ENCODE results near the gene RECK.

Gene RECK

GRCh38 chr9:36034234-36034633 is 2.5 kb upstream of the RECK start:
- Mint-ChIP-seq H3K36me3 (no peaks in the 10 kb centered on the region), H3K27ac (no peak overlapping the region), H3K27me3 (peaks cover 5% of the 10 kb centered on the region), H3K4me3 (no peak overlapping the region), H3K4me1 (peaks cover 11% of the 10 kb centered on the region), H3K9me3 (no peaks in the 10 kb centered on the region)
- DNase-seq (ENCODE audit: low spot score in 2 of 2) = no peak
- ATAC-seq (ENCODE audit: low read depth) = no peak

GRCh38 chr9:36035006-36035405 is 1.7 kb upstream of the RECK start:
- H3K9me3 Mint-ChIP-seq = no peaks in the 10 kb centered on the region
- peaks cover 14% of the 10 kb centered on the region for H3K4me1 Mint-ChIP-seq
- H3K27me3 Mint-ChIP-seq = peaks cover 5% of the 10 kb centered on the region
- H3K36me3 Mint-ChIP-seq = no peaks in the 10 kb centered on the region
- no peak for DNase-seq (ENCODE audit: low spot score in 2 of 2)
- no peak overlapping the region for H3K27ac Mint-ChIP-seq
- no peak overlapping the region for H3K4me3 Mint-ChIP-seq
- ATAC-seq (ENCODE audit: low read depth) = no peak

- ATAC-seq (ENCODE audit: low read depth) (no peak), DNase-seq (ENCODE audit: low spot score in 2 of 2) (no peak)
- H3K27ac Mint-ChIP-seq = no peak overlapping the region
- no peaks in the 10 kb centered on the region for H3K36me3 Mint-ChIP-seq
- peak overlapping the region; percentile 95 for H3K4me3 Mint-ChIP-seq
- no peaks in the 10 kb centered on the region for H3K9me3 Mint-ChIP-seq
- peaks cover 2% of the 10 kb centered on the region for H3K27me3 Mint-ChIP-seq
- peaks cover 19% of the 10 kb centered on the region for H3K4me1 Mint-ChIP-seq
Measured at GRCh38 chr9:36036253-36036779, 397 bp upstream of the RECK start.

- DNase-seq (ENCODE audit: low spot score in 2 of 2) = no peak
- peaks cover 2% of the 10 kb centered on the region for H3K27me3 Mint-ChIP-seq
- no peaks in the 10 kb centered on the region for H3K9me3 Mint-ChIP-seq
- H3K4me1 Mint-ChIP-seq = peaks cover 30% of the 10 kb centered on the region
- ATAC-seq (ENCODE audit: low read depth) = no peak
- peak overlapping the region; percentile 66 for H3K27ac Mint-ChIP-seq
- no peaks in the 10 kb centered on the region for H3K36me3 Mint-ChIP-seq
- H3K4me3 Mint-ChIP-seq = peak overlapping the region; percentile 95
Measured at GRCh38 chr9:36037549-36038122, 923 bp downstream of the RECK start.

GRCh38 chr9:36039121-36039520 is 2.4 kb downstream of the RECK start:
- Mint-ChIP-seq H3K9me3 (no peaks in the 10 kb centered on the region), H3K27ac (no peak overlapping the region), H3K27me3 (no peaks in the 10 kb centered on the region), H3K36me3 (no peaks in the 10 kb centered on the region), H3K4me3 (no peak overlapping the region), H3K4me1 (peaks cover 37% of the 10 kb centered on the region)
- ATAC-seq (ENCODE audit: low read depth) = no peak
- no peak for DNase-seq (ENCODE audit: low spot score in 2 of 2)

- H3K4me1 Mint-ChIP-seq = peaks cover 43% of the 10 kb centered on the region
- ATAC-seq (ENCODE audit: low read depth) (no peak), DNase-seq (ENCODE audit: low spot score in 2 of 2) (no peak)
- H3K27me3 Mint-ChIP-seq = no peaks in the 10 kb centered on the region
- H3K4me3 Mint-ChIP-seq = no peak overlapping the region
- no peaks in the 10 kb centered on the region for H3K36me3 Mint-ChIP-seq
- H3K27ac Mint-ChIP-seq = no peak overlapping the region
- no peaks in the 10 kb centered on the region for H3K9me3 Mint-ChIP-seq
Measured at GRCh38 chr9:36039696-36040095, 3.0 kb downstream of the RECK start.

GRCh38 chr9:36040271-36040925 is 3.7 kb downstream of the RECK start:
- Mint-ChIP-seq H3K4me3 (no peak overlapping the region), H3K27me3 (no peaks in the 10 kb centered on the region), H3K27ac (no peak overlapping the region), H3K36me3 (no peaks in the 10 kb centered on the region), H3K9me3 (no peaks in the 10 kb centered on the region), H3K4me1 (peaks cover 45% of the 10 kb centered on the region)
- DNase-seq (ENCODE audit: low spot score in 2 of 2) = no peak
- no peak for ATAC-seq (ENCODE audit: low read depth)

- peaks cover 2% of the 10 kb centered on the region for H3K36me3 Mint-ChIP-seq
- H3K4me1 Mint-ChIP-seq = peaks cover 45% of the 10 kb centered on the region
- ATAC-seq (ENCODE audit: low read depth) = no peak
- no peaks in the 10 kb centered on the region for H3K27me3 Mint-ChIP-seq
- H3K27ac Mint-ChIP-seq = no peak overlapping the region
- H3K9me3 Mint-ChIP-seq = no peaks in the 10 kb centered on the region
- DNase-seq (ENCODE audit: low spot score in 2 of 2) = no peak
- H3K4me3 Mint-ChIP-seq = no peak overlapping the region
Measured at GRCh38 chr9:36041506-36041905, 4.8 kb downstream of the RECK start.

GRCh38 chr9:36045610-36046009 is 8.9 kb downstream of the RECK start:
- no peak overlapping the region for H3K4me3 Mint-ChIP-seq
- no peaks in the 10 kb centered on the region for H3K9me3 Mint-ChIP-seq
- no peak for ATAC-seq (ENCODE audit: low read depth)
- DNase-seq (ENCODE audit: low spot score in 2 of 2) = no peak
- H3K27ac Mint-ChIP-seq = no peak overlapping the region
- peaks cover 31% of the 10 kb centered on the region for H3K4me1 Mint-ChIP-seq
- no peaks in the 10 kb centered on the region for H3K27me3 Mint-ChIP-seq
- peaks cover 2% of the 10 kb centered on the region for H3K36me3 Mint-ChIP-seq

- H3K36me3 Mint-ChIP-seq = peaks cover 2% of the 10 kb centered on the region
- no peak overlapping the region for H3K4me3 Mint-ChIP-seq
- DNase-seq (ENCODE audit: low spot score in 2 of 2) (no peak), ATAC-seq (ENCODE audit: low read depth) (no peak)
- no peaks in the 10 kb centered on the region for H3K9me3 Mint-ChIP-seq
- H3K4me1 Mint-ChIP-seq = peaks cover 21% of the 10 kb centered on the region
- H3K27me3 Mint-ChIP-seq = no peaks in the 10 kb centered on the region
- H3K27ac Mint-ChIP-seq = no peak overlapping the region
Measured at GRCh38 chr9:36046923-36047322, 10.2 kb downstream of the RECK start.

GRCh38 chr9:36049408-36049807 is 12.7 kb downstream of the RECK start:
- peaks cover 5% of the 10 kb centered on the region for H3K4me1 Mint-ChIP-seq
- no peaks in the 10 kb centered on the region for H3K27me3 Mint-ChIP-seq
- H3K36me3 Mint-ChIP-seq = peaks cover 5% of the 10 kb centered on the region
- H3K27ac Mint-ChIP-seq = no peak overlapping the region
- ATAC-seq (ENCODE audit: low read depth) = no peak
- H3K4me3 Mint-ChIP-seq = no peak overlapping the region
- H3K9me3 Mint-ChIP-seq = no peaks in the 10 kb centered on the region
- no peak for DNase-seq (ENCODE audit: low spot score in 2 of 2)

GRCh38 chr9:36050476-36050875 is 13.8 kb downstream of the RECK start:
- H3K27me3 Mint-ChIP-seq = no peaks in the 10 kb centered on the region
- peaks cover 5% of the 10 kb centered on the region for H3K36me3 Mint-ChIP-seq
- DNase-seq (ENCODE audit: low spot score in 2 of 2) = no peak
- no peak overlapping the region for H3K27ac Mint-ChIP-seq
- no peaks in the 10 kb centered on the region for H3K9me3 Mint-ChIP-seq
- ATAC-seq (ENCODE audit: low read depth) = no peak
- H3K4me3 Mint-ChIP-seq = no peak overlapping the region
- H3K4me1 Mint-ChIP-seq = no peaks in the 10 kb centered on the region

- Mint-ChIP-seq H3K9me3 (no peaks in the 10 kb centered on the region), H3K36me3 (peaks cover 4% of the 10 kb centered on the region), H3K4me3 (no peak overlapping the region), H3K27me3 (no peaks in the 10 kb centered on the region), H3K4me1 (no peaks in the 10 kb centered on the region), H3K27ac (no peak overlapping the region)
- DNase-seq (ENCODE audit: low spot score in 2 of 2) (no peak), ATAC-seq (ENCODE audit: low read depth) (no peak)
Measured at GRCh38 chr9:36051317-36051716, 14.6 kb downstream of the RECK start.

GRCh38 chr9:36053971-36054370 is 17.3 kb downstream of the RECK start:
- Mint-ChIP-seq H3K27ac (no peak overlapping the region), H3K27me3 (no peaks in the 10 kb centered on the region), H3K36me3 (peaks cover 8% of the 10 kb centered on the region), H3K9me3 (no peaks in the 10 kb centered on the region), H3K4me1 (no peaks in the 10 kb centered on the region), H3K4me3 (no peak overlapping the region)
- ATAC-seq (ENCODE audit: low read depth) (no peak), DNase-seq (ENCODE audit: low spot score in 2 of 2) (no peak)

GRCh38 chr9:36056896-36057295 is 20.2 kb downstream of the RECK start:
- ATAC-seq (ENCODE audit: low read depth) (no peak), DNase-seq (ENCODE audit: low spot score in 2 of 2) (no peak)
- Mint-ChIP-seq H3K27ac (no peak overlapping the region), H3K4me1 (no peaks in the 10 kb centered on the region), H3K4me3 (no peak overlapping the region), H3K9me3 (no peaks in the 10 kb centered on the region), H3K27me3 (no peaks in the 10 kb centered on the region), H3K36me3 (peaks cover 17% of the 10 kb centered on the region)

All from memory B cell (primary cell).